Stomach smooth muscle (tissue), 2 donors: Measurements from ENCODE around the gene C10orf95.

Experiments
- H3K27ac ChIP-seq: one replicate; pipeline ENCODE4 v1.7.0; 2013; ENCODE audit warnings: mild to moderate bottlenecking, low read length, inconsistent platforms
- H3K27me3 ChIP-seq, 2 donors: one replicate each; pipeline ENCODE4 v1.7.0; 2013; ENCODE audit warnings: low read length in 2 of 2; ENCODE audit not compliant: insufficient read depth in 2 of 2, control insufficient read depth in 1 of 2
- H3K36me3 ChIP-seq, 2 donors: one replicate each; pipeline ENCODE4 v1.7.0; 2013; ENCODE audit warnings: low read length in 2 of 2; ENCODE audit not compliant: control insufficient read depth in 2 of 2, insufficient read depth in 2 of 2
- H3K4me1 ChIP-seq: one replicate; pipeline ENCODE4 v1.7.0; 2013; ENCODE audit warnings: low read length; ENCODE audit not compliant: control insufficient read depth, insufficient read depth
- H3K4me3 ChIP-seq, 2 donors: one replicate each; pipeline ENCODE4 v1.7.0; 2013; ENCODE audit warnings: low read length in 2 of 2
- H3K9ac ChIP-seq, 2 donors: one replicate each; pipeline ENCODE4 v1.7.0; 2013; ENCODE audit warnings: low read length in 2 of 2, mild to moderate bottlenecking in 1 of 2
- H3K9me3 ChIP-seq, 2 donors: one replicate each; pipeline ENCODE4 v1.7.0; 2013; ENCODE audit warnings: low read length in 2 of 2; ENCODE audit not compliant: control insufficient read depth in 2 of 2
- donor health status: healthy.
- donor health status: Pancreatic carcinoma.

C10orf95 gene

DNA sequence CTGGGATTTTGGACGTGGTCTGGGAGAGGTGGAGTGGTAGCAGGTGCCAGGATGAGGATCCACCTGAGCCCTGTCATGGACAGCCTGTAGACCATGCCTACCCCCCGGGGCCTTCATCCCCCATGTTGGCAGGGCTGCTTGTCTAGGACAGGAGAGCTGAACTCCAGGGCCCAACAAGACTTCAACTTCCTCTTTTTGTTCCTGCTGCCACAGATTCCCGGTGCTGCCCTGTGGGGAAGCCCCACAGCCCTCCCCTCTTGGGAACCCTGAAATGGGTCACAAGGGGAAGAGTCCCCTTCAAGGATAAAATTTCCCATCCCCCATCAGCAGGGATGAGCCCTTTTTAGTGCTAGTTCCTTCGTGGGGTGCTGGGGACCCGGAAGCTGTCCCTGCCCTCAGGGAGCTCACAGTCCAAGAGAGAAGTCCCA lies 17.7 kb downstream of the C10orf95 start:
- Histone ChIP-seq H3K4me1 (peaks cover 12% of the 10 kb centered on the region), H3K27me3 (peaks cover 14% of the 10 kb centered on the region in 2 donors), H3K27ac (no peak overlapping the region), H3K9ac (no peak overlapping the region), H3K9me3 (no peaks in the 10 kb centered on the region), H3K4me3 (no peak overlapping the region), H3K36me3 (no peaks in the 10 kb centered on the region)

DNA sequence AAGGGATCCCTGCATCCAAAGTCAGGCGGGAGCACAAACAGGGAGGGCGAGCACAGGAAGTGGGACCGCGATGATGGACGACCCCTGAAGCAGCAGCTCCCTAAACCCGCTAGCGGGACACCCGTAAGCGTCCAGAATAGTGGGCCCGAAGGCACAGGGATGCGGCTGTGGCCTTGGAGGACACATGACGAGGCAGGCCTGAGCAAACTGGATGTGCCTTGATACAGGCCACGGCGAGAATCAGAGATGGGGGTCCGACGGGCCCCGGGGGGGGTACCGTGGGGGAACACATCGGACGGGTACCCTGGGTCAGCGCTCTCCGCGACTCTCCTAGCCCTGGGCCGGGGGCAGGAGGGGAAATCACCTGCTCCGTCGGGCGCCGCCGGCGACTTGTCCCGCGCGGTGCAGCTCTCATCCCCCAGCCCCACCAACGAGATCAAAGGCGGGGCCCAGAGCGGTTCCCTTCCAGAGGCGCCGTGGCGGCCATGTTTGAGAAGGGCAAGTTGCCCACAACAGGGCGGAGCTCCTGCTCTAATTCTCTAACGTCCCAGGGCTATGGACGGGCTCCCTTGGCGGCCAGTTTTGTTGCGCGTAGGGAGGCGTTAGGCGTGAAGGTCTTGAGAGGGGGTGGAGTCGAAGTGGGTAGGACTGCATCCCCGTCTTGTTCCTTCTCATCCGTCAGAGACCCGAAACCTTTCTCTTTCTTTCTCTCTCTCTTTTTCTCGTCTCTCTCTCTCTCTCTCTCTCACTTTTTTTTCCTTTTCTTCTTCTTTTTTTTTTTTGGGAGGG lies 19.0 kb downstream of the C10orf95 start, which contains the start of gene CUEDC2:
Gene CUEDC2, minus strand, starts transcription at position 413 of the 789 bp plus-strand sequence. CDS start 7,386 bp downstream, outside the sequence.
- H3K4me1 ChIP-seq = peaks cover 12% of the 10 kb centered on the region
- peak within 1 kb of the TSS; percentile 97 to 98 for H3K4me3 ChIP-seq
- no peaks in the 10 kb centered on the region for H3K9me3 ChIP-seq
- no peaks in the 10 kb centered on the region for H3K36me3 ChIP-seq
- H3K27me3 ChIP-seq = peaks cover 13 to 14% of the 10 kb centered on the region in 2 donors
- peak within 1 kb of the TSS; percentile 71 for H3K27ac ChIP-seq
- peak within 1 kb of the TSS; percentile 96 to 97 for H3K9ac ChIP-seq

DNA sequence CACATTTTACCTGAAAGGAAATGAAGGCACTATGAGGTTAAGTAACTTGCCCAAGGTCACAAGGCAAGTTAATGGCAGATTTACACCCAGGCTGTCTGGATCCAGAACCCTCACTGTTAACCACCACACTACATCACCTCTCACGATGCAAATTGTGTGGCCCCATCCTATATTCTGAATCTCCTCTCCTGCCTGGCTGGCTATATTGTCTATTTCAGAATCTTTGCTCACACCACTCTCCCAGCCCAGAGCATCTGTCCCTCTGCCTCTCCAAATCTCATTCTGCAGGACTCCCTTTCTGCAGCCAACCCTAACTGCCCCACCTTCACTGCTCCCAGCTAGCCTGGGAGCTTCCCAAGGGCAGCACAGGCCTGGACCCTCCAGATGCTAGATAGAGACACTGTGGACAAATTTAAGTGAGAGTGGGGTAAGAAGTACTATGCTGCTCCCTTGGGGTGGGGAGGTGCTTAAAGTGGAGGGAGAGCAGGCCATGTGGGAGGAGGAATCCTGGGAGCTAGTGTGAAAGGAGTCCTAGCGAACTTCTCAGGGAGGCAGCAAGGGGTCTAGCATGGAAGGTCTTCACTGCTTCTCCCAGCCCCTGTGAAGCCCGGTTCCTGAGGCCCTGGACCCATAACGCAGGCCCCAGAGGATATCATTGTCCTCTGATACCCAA lies 19.8 kb downstream of the C10orf95 start:
- Histone ChIP-seq H3K9me3 (no peaks in the 10 kb centered on the region), H3K27ac (peak overlapping the region; percentile 71), H3K36me3 (no peaks in the 10 kb centered on the region), H3K9ac (peak overlapping the region; percentile 96 to 97), H3K4me1 (peaks cover 12% of the 10 kb centered on the region), H3K4me3 (peak overlapping the region; percentile 97 to 98), H3K27me3 (peaks cover 12 to 14% of the 10 kb centered on the region in 2 donors)

DNA sequence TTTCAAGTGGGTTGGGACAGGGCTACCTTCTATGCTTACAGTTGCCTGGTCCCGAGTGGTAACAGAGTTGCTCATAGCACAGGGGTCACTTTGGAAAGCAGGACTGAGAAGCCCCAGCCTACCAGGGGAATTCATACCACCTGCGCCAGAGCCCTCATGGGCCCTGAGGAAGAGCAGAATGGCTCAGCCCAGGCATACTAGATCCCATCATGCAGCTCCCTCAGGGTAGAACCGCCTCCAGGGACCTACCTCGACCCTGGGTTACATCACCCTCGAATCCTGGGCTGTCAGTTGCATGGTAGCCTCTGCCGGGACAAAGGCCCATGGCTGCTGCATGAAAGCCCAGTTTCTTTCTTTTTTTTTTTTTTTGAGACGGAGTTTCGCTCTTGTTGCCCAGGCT lies 21.9 kb downstream of the C10orf95 start:
- no peak overlapping the region for H3K9ac ChIP-seq
- H3K9me3 ChIP-seq = no peaks in the 10 kb centered on the region
- H3K4me3 ChIP-seq = no peak overlapping the region
- peaks cover 12% of the 10 kb centered on the region for H3K4me1 ChIP-seq
- no peaks in the 10 kb centered on the region for H3K36me3 ChIP-seq
- no peak overlapping the region for H3K27ac ChIP-seq
- peaks cover 3 to 5% of the 10 kb centered on the region in 2 donors for H3K27me3 ChIP-seq

DNA sequence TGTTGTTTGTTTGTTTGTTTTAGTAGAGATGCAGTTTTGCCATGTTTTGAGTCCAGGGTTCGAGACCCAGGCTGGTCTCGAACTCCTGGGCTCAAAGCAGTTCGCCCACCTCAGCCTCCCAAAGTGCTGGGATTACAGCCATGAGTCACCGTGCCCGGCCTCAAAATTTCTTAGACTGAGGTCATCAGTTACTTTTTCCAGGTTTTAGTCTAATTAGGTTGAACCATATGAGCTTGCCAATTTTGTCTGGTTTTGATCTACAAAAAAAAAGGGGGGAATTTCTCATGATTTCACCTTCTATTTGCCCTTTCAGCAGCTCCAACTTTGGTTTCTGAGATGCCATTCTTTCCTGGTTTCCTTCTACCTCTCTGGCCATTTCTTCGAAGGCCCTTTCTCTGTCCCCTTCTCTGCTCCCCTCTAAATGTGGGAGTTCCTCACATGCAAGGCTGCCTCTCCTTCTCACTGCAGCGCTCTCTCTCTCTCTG lies 24.5 kb downstream of the C10orf95 start:
- Histone ChIP-seq H3K36me3 (peaks cover 7 to 12% of the 10 kb centered on the region in 2 donors), H3K4me3 (no peak overlapping the region), H3K4me1 (peaks cover 23% of the 10 kb centered on the region), H3K27me3 (no peaks in the 10 kb centered on the region), H3K27ac (no peak overlapping the region), H3K9ac (no peak overlapping the region), H3K9me3 (no peaks in the 10 kb centered on the region)

DNA sequence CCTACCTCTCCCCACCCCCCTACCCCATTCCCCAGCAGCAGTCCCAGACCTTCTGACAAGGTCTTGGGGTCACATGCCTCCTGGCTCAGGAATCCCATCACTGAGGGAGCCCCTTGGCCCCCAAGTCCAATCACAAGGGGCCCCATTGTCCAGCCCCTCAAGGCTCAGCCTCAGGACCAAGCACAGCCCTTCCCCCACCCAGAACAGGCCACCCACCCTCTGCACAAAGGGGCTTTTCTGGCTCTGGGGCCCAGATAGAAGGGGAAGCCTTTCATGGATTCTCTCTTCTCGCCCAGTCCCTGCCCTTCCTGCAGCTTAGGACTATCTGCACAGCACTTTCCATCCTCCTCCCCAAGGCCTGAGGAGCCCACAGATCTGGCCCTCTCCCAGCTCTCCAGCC lies 25.9 kb downstream of the C10orf95 start:
- H3K27me3 ChIP-seq = no peaks in the 10 kb centered on the region
- H3K27ac ChIP-seq = no peak overlapping the region
- peaks cover 23% of the 10 kb centered on the region for H3K4me1 ChIP-seq

DNA sequence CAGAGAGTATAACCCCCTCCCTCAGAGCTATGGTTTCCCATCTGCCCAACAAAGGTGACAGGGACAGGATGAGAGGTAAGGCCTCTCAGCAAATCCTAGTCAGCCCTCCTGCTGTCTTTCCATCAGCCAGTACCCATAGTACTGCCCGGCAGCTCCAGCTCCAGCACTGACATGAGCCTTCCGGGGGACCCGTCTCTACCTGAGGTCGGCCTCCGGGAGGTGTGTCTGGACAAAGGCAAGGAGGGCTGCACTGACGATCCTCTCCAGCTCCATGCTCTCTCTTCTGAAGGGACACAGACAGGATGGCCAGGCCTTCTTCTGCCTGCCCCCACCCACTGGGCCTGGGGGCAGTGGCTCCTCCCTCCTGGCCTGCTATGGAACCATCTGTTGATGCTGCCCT lies 26.4 kb downstream of the C10orf95 start:
- Histone ChIP-seq H3K36me3 (peaks cover 7 to 12% of the 10 kb centered on the region in 2 donors), H3K4me1 (peaks cover 28% of the 10 kb centered on the region), H3K9ac (peak overlapping the region in 1 of 2 donors; percentile 21), H3K27ac (no peak overlapping the region), H3K9me3 (no peaks in the 10 kb centered on the region), H3K4me3 (no peak overlapping the region), H3K27me3 (no peaks in the 10 kb centered on the region)

More for the DNA sequence above, 25.9 kb downstream of the C10orf95 start:
- H3K9me3 ChIP-seq = no peaks in the 10 kb centered on the region
- H3K36me3 ChIP-seq = peaks cover 7 to 12% of the 10 kb centered on the region in 2 donors
- H3K4me3 ChIP-seq = no peak overlapping the region
- H3K9ac ChIP-seq = no peak overlapping the region

DNA sequence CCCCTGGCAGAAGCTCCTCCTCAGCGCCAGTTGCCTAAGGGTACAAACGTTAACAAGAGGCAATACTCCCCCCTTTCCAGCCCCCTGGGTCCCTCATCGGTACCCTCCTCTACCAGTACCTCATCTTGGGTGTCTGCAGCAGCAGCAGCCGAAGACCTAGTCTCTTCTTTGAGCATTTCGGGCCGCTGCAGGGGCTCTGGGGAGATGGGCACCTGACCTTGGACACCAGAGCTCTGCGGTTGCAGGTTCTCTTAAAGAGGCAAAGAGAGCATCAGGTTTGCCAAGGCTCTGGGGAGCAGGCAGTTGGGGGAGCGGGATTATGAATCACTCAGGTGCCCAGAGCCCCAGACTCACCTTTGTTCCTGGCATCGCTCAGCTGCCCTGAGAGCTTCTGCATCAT lies 27.2 kb downstream of the C10orf95 start:
- Histone ChIP-seq H3K9me3 (no peaks in the 10 kb centered on the region), H3K4me1 (peaks cover 36% of the 10 kb centered on the region), H3K27ac (no peak overlapping the region), H3K27me3 (no peaks in the 10 kb centered on the region), H3K9ac (no peak overlapping the region), H3K36me3 (peaks cover 7 to 12% of the 10 kb centered on the region in 2 donors), H3K4me3 (no peak overlapping the region)

DNA sequence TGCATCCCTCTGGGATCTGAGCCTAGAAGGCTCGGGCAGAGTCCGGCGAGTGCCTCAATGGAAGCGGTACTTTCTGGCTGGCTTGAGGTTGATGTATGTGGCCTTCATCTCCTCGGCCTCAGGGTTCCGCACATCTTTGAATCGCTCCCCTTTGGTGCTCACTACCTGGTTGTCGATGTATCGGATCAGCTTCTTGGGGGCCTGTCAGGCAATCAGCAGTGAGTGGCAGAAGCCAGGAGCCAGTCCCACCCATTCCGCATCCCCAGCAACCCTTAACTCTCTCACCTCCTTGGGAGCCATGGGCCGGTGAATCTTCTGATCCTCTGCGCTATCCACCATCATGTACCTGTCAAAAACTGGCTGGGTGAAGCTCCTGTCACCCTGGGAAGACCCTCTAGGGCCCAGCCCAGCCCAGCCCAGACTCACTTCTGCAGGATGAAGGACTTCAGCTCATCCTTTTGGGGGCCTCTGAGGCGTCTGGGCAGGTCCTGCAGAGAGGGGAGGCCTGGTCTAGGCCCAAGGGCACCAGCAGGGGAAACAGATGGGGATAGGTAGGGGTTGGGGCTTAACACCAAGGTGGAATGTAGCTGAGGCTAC lies 27.9 kb downstream of the C10orf95 start:
- Histone ChIP-seq H3K4me3 (peak overlapping the region in 1 of 2 donors; percentile 15), H3K9ac (peak overlapping the region in 1 of 2 donors; percentile 13)

DNA sequence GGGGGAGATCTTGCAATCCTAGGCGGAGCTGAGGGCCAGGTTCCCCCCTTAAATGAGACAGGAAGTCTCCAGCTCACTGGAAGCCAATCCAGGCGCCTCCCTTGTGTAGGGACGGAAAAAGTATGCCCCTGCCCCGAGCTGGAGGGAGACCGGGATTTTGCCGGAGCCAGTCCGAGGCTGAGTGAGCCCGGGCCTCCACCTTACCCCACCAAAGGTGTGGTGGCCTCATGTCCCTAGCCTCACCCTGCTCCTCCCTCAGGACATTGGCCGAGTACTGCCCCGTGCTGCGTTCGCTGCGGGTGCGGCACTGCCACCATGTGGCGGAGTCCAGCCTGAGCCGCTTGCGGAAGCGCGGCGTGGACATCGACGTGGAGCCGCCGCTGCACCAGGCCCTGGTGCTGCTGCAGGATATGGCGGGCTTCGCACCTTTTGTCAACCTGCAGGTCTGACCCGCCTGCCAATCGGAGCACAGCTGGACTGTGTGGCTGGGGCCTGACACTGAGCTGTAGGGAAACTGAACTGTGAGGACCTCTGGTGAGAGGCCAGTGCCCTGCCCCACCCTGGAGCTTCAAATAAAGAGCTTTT lies 28.7 kb downstream of the C10orf95 start:
- Histone ChIP-seq H3K27ac (peak overlapping the region; percentile 95), H3K27me3 (peaks cover 3 to 5% of the 10 kb centered on the region in 2 donors), H3K4me1 (peaks cover 40% of the 10 kb centered on the region), H3K9ac (peak overlapping the region; percentile 77 to 98), H3K36me3 (peaks cover 7 to 12% of the 10 kb centered on the region in 2 donors), H3K4me3 (peak overlapping the region; percentile 90 to 91), H3K9me3 (no peaks in the 10 kb centered on the region)

More for the DNA sequence above, 27.9 kb downstream of the C10orf95 start:
- peaks cover 7 to 12% of the 10 kb centered on the region in 2 donors for H3K36me3 ChIP-seq
- no peaks in the 10 kb centered on the region for H3K9me3 ChIP-seq
- peaks cover under 1% of the 10 kb centered on the region in 2 donors for H3K27me3 ChIP-seq
- peaks cover 40% of the 10 kb centered on the region for H3K4me1 ChIP-seq
- peak overlapping the region; percentile 46 for H3K27ac ChIP-seq
